Activated CD4-positive, alpha-beta T cell treated with anti-CD3 and anti-CD28 coated beads, Interleukin-2, amount 10 ng/mL, durations not matched to agents 7 days and 5 days (primary cell): ENCODE measurements around the gene PRR20D. TPM values are rescaled to one million over a fixed set of nuclear protein-coding genes. Genes with fewer than 3 reads are reported as not detected.
"Not testable (repeated sequence)": the region's sequence is repeated elsewhere in the genome, so short reads cannot be mapped to it uniquely, and the experiment has no call there.

Experiments used
- CTCF ChIA-PET: fragments of 350-600 bp; sonication (Branson Sonifier 250); formaldehyde crosslinking; loops from one replicate; lab custom pipeline; 2021; ENCODE audit warnings: antibody characterized with exemption; lab: Charles Lee
- POLR2A ChIA-PET: fragments of 350-600 bp; sonication (Branson Sonifier 250); formaldehyde crosslinking; loops from one replicate; lab custom pipeline; 2021; ENCODE audit warnings: antibody characterized with exemption; lab: Charles Lee
- DNase-seq: peaks from one replicate; pipeline ENCODE4 v3.0.0-alpha.2; 2020
- H3K27ac Mint-ChIP-seq: one replicate; pipeline ENCODE4 v1.8.0; 2021; ENCODE audit warnings: mild to moderate bottlenecking, moderate library complexity, mixed read lengths
- H3K27me3 Mint-ChIP-seq: one replicate; pipeline ENCODE4 v1.8.0; 2021; ENCODE audit warnings: mixed read lengths
- H3K36me3 Mint-ChIP-seq: one replicate; pipeline ENCODE4 v1.8.0; 2021; ENCODE audit warnings: low read depth, mixed read lengths
- H3K4me1 Mint-ChIP-seq: one replicate; pipeline ENCODE4 v1.8.0; 2021; ENCODE audit warnings: mixed read lengths
- H3K4me3 Mint-ChIP-seq: one replicate; pipeline ENCODE4 v1.8.0; 2021; ENCODE audit warnings: mild to moderate bottlenecking, moderate library complexity, mixed read lengths
- H3K9me3 Mint-ChIP-seq: one replicate; pipeline ENCODE4 v1.8.0; 2021; ENCODE audit warnings: mixed read lengths
- total RNA-seq, 2 experiments: library from RNA; stranded (reverse); gene quantifications; one replicate each; pipeline ENCODE4 v1.2.3, GENCODE V29; 2021

PRR20D gene
- not detected for total RNA-seq

DNA sequence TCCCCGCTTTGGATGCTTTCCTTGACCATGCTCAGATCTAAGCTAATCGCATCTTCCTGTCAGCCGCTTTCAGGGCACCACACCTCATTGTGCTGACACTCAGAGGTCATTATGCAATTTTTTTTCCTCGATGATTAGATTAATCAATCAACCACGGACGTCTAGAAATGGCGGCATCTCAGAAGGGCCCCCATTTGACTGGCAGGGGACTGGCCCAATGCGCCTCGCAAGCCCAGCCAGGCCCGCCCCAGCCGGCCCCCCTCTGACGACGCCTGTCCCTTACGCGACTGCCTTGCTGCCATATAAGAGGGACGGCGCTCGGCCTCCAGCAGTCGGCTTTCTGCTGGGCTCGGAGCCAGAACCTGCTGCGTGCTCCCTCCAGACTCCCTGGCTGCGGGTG lies at the start of gene PRR20D:
PRR20D (plus strand) TSS at position 301 of the 400 bp plus-strand sequence. CDS start 387 bp downstream, outside the sequence.
- POLR2A ChIA-PET, H3K4me3 Mint-ChIP-seq, H3K4me1 Mint-ChIP-seq, DNase-seq, CTCF ChIA-PET, H3K36me3 Mint-ChIP-seq, H3K27me3 Mint-ChIP-seq, H3K27ac Mint-ChIP-seq, H3K9me3 Mint-ChIP-seq: not testable (repeated sequence)

DNA sequence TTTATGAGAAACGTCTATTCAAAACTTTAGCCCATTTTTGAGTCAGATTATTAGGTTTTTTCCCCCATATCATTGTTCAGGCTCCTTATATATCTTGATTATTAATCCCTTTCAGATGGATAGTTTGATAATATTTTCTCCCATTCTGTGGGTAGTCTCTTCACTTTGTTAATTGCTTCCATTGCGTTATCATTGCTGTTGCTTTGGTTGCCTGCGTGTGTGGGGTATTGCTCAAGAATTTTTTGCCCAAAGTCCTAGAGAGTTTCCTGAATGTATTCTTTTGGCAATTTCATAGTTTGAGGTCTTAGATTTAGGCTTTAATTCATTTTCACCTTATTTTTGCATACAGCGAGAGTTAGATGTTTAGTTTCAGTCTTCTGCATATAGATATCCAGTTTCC lies 45.5 kb upstream of the PRR20D start:
- Mint-ChIP-seq H3K36me3 (no peaks in the 10 kb centered on the region), H3K4me1 (no peaks in the 10 kb centered on the region), H3K27ac (no peak overlapping the region), H3K4me3 (no peak overlapping the region), H3K27me3 (no peaks in the 10 kb centered on the region), H3K9me3 (peaks cover 8% of the 10 kb centered on the region)
- ChIA-PET POLR2A (no interaction called here), CTCF (no interaction called here)
- DNase-seq, result no peak

DNA sequence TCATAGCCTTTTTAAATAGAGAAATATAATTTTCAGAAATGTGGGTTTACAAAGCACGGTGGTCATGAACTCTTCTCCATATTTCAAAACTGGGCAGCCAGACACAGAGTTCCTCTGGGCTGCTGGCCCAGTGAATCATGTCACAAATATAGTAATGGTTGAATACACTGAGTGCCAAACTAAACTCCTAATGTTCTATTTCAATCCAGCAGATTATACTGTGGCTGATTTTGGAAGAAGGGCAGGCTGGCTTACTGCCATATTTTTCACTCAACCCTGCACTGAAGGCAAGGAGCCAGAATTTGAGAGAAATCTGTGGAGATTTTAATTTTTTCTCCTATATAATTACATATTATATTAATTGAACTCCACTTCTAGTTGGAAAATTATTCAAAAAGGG lies 36.8 kb upstream of the PRR20D start:
- H3K27ac Mint-ChIP-seq, result no peak overlapping the region
- POLR2A ChIA-PET, result no interaction called here
- peaks cover 7% of the 10 kb centered on the region for H3K9me3 Mint-ChIP-seq
- DNase-seq, result no peak
- H3K36me3 Mint-ChIP-seq, result no peaks in the 10 kb centered on the region
- no peaks in the 10 kb centered on the region for H3K27me3 Mint-ChIP-seq
- no peak overlapping the region for H3K4me3 Mint-ChIP-seq
- H3K4me1 Mint-ChIP-seq, result no peaks in the 10 kb centered on the region
- CTCF ChIA-PET, result no interaction called here

GRCh38 chr13:57128909-57129308 lies 31.5 kb upstream of the PRR20D start:
- CTCF ChIA-PET, result no interaction called here
- no peak for DNase-seq
- Mint-ChIP-seq H3K27ac (no peak overlapping the region), H3K4me1 (no peaks in the 10 kb centered on the region), H3K36me3 (no peaks in the 10 kb centered on the region), H3K27me3 (no peaks in the 10 kb centered on the region), H3K4me3 (no peak overlapping the region), H3K9me3 (peaks cover 6% of the 10 kb centered on the region)
- POLR2A ChIA-PET, result no interaction called here

- CTCF ChIA-PET, result no interaction called here
- H3K4me3 Mint-ChIP-seq, result no peak overlapping the region
- H3K9me3 Mint-ChIP-seq, result peaks cover 12% of the 10 kb centered on the region
- no peaks in the 10 kb centered on the region for H3K36me3 Mint-ChIP-seq
- no peaks in the 10 kb centered on the region for H3K27me3 Mint-ChIP-seq
- no peaks in the 10 kb centered on the region for H3K4me1 Mint-ChIP-seq
- POLR2A ChIA-PET, result no interaction called here
- DNase-seq, result no peak
- H3K27ac Mint-ChIP-seq, result no peak overlapping the region
These were observed 24.3 kb upstream of the PRR20D start for GRCh38 chr13:57136093-57136492.

DNA sequence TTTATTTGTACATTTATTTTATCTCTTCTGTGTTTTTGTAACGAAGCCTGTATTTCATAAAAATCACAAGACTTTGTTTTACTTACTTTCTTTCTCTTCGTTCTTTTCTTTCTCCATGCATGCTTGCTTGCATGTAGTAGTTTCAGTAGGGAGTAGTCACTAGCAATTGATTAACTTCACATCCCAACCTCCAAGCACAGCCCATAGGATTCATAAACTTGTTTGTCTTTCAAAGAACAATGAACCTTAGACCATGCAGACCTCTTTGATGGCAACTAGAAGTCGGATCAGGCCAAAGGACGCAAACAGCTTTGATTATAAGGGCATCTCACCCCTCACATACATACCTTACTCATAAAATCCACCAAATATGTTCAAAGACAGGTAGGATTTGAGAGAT lies 22.8 kb upstream of the PRR20D start:
- DNase-seq, result no peak
- Mint-ChIP-seq H3K4me1 (no peaks in the 10 kb centered on the region), H3K36me3 (no peaks in the 10 kb centered on the region), H3K4me3 (no peak overlapping the region), H3K27ac (no peak overlapping the region), H3K9me3 (peaks cover 12% of the 10 kb centered on the region), H3K27me3 (no peaks in the 10 kb centered on the region)
- ChIA-PET CTCF (no interaction called here), POLR2A (no interaction called here)

- POLR2A ChIA-PET, result no interaction called here
- no peak overlapping the region for H3K27ac Mint-ChIP-seq
- H3K4me3 Mint-ChIP-seq, result no peak overlapping the region
These were observed 21.4 kb upstream of the PRR20D start for GRCh38 chr13:57138988-57139387.

DNA sequence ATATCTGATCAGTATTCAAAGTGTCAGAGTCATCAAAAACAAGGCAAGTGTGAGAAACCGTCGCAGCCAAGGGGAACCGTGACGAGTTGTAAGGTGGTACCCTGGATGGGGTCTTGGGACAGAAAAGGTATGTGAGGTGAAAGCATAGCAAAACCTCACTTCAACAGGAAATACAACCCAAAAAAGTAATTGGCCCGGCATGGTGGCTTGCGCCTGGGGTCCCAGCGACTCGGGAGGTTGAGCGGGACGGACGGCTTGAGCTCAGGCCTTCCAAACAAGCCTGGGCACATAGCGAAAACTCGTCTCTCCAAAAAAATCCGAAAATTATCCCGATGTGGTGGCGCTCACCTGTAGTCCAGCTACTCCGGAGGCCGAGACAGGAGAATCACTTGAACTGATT lies 20.7 kb upstream of the PRR20D start:
- H3K4me1 Mint-ChIP-seq, H3K27me3 Mint-ChIP-seq, H3K27ac Mint-ChIP-seq, H3K36me3 Mint-ChIP-seq, H3K9me3 Mint-ChIP-seq, CTCF ChIA-PET, POLR2A ChIA-PET, DNase-seq, H3K4me3 Mint-ChIP-seq: not testable (repeated sequence)

More at GRCh38 chr13:57138988-57139387, 21.4 kb upstream of the PRR20D start:
- Mint-ChIP-seq H3K27me3 (no peaks in the 10 kb centered on the region), H3K4me1 (no peaks in the 10 kb centered on the region), H3K9me3 (peaks cover 8% of the 10 kb centered on the region), H3K36me3 (no peaks in the 10 kb centered on the region)
- CTCF ChIA-PET, result no interaction called here
- DNase-seq, result no peak

DNA sequence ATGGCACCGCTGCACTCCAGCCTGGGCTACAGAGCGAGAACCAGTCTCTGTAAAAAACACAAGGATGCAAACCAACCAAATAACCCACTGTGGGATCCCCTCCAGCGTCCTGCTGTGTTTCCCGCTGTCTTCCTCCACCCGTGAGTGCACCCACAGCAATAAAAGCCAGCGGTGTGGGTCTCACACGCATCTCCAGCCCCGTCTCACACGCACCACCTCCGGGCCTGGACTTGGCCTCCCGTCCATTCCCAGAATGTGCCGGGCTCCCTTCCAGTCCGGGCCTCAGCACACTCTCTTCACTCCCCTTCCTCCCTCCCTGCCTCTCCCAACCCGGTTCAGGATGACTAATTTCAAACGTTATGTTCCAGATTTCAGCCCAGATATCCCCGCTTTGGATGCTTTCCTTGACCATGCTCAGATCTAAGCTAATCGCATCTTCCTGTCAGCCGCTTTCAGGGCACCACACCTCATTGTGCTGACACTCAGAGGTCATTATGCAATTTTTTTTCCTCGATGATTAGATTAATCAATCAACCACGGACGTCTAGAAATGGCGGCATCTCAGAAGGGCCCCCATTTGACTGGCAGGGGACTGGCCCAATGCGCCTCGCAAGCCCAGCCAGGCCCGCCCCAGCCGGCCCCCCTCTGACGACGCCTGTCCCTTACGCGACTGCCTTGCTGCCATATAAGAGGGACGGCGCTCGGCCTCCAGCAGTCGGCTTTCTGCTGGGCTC lies 20.0 kb upstream of the PRR20D start, which contains the start of gene PRR20A:
PRR20A (plus strand) TSS at position 684 of the 734 bp plus-strand sequence. CDS start 387 bp downstream, outside the sequence.
- H3K27ac Mint-ChIP-seq, H3K4me1 Mint-ChIP-seq, H3K9me3 Mint-ChIP-seq, H3K27me3 Mint-ChIP-seq, CTCF ChIA-PET, H3K36me3 Mint-ChIP-seq, POLR2A ChIA-PET, H3K4me3 Mint-ChIP-seq, DNase-seq: not testable (repeated sequence)

GRCh38 chr13:57147188-57147587 lies 13.2 kb upstream of the PRR20D start, which contains the start of gene PRR20B:
TSS of gene PRR20B (plus strand) at chr13:57147488. CDS start at chr13:57147875, 387 bp downstream.
- POLR2A ChIA-PET, DNase-seq, H3K27me3 Mint-ChIP-seq, H3K4me3 Mint-ChIP-seq, H3K4me1 Mint-ChIP-seq, CTCF ChIA-PET, H3K27ac Mint-ChIP-seq, H3K9me3 Mint-ChIP-seq, H3K36me3 Mint-ChIP-seq: not testable (repeated sequence)

DNA sequence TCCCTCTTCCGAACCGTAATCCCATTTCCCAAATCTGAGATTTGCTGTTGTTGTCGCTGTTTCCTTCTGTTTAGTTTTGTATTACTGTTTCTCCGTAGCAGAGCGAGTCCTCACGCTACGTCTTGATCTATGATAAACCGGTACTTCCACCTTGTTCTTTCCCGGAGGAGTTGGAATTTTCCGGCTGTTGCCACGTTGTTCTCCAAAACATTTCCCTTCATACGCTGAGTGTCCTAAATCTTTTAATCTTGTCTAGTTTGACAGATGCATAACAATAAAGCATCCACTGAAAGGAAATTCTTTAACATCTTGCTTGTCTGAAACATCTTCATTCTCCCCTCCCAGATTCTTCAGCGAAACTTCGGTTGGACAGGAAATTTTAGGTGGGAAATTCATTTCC lies 12.3 kb upstream of the PRR20D start:
- H3K27ac Mint-ChIP-seq, H3K4me1 Mint-ChIP-seq, H3K4me3 Mint-ChIP-seq, CTCF ChIA-PET, H3K9me3 Mint-ChIP-seq, H3K27me3 Mint-ChIP-seq, H3K36me3 Mint-ChIP-seq, POLR2A ChIA-PET, DNase-seq: not testable (repeated sequence)

- H3K4me1 Mint-ChIP-seq, H3K9me3 Mint-ChIP-seq, POLR2A ChIA-PET, H3K36me3 Mint-ChIP-seq, H3K4me3 Mint-ChIP-seq, DNase-seq, CTCF ChIA-PET, H3K27me3 Mint-ChIP-seq, H3K27ac Mint-ChIP-seq: not testable (repeated sequence)
These were observed 6.7 kb upstream of the PRR20D start, which contains the start of gene PRR20C for GRCh38 chr13:57153761-57154160. TSS of gene PRR20C (plus strand) at chr13:57154061. CDS start at chr13:57154448, 387 bp downstream.

DNA sequence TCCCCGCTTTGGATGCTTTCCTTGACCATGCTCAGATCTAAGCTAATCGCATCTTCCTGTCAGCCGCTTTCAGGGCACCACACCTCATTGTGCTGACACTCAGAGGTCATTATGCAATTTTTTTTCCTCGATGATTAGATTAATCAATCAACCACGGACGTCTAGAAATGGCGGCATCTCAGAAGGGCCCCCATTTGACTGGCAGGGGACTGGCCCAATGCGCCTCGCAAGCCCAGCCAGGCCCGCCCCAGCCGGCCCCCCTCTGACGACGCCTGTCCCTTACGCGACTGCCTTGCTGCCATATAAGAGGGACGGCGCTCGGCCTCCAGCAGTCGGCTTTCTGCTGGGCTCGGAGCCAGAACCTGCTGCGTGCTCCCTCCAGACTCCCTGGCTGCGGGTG lies 6.5 kb downstream of the PRR20D start, which contains the start of gene PRR20E:
PRR20E (plus strand) TSS at position 301 of the 400 bp plus-strand sequence. CDS start 387 bp downstream, outside the sequence.
- CTCF ChIA-PET, POLR2A ChIA-PET, H3K36me3 Mint-ChIP-seq, H3K27me3 Mint-ChIP-seq, H3K9me3 Mint-ChIP-seq, H3K27ac Mint-ChIP-seq, H3K4me3 Mint-ChIP-seq, H3K4me1 Mint-ChIP-seq, DNase-seq: not testable (repeated sequence)

DNA sequence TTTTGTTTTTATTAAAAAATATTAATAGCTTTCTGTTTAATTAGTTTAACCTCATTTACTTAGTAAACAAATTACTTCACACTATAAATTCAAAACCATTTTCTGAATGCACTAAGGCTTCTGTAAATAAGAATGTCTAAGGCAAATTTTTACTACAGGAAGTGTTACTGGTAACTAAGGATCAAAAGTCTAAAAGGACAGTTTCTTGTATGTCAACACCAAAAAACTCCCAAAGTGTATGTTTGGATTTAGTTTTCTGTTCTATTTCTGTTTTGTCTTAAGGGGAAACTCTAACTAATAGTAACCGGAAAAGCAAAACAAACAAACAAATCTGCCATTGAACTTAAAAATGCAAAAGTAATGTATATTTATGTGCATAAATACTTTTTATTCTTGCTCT lies 31.2 kb downstream of the PRR20D start:
- no peaks in the 10 kb centered on the region for H3K4me1 Mint-ChIP-seq
- no peaks in the 10 kb centered on the region for H3K27me3 Mint-ChIP-seq

More for the DNA sequence above, 31.2 kb downstream of the PRR20D start:
- ChIA-PET POLR2A (no interaction called here), CTCF (no interaction called here)
- DNase-seq, result no peak
- H3K4me3 Mint-ChIP-seq, result no peak overlapping the region
- no peaks in the 10 kb centered on the region for H3K9me3 Mint-ChIP-seq
- H3K27ac Mint-ChIP-seq, result no peak overlapping the region
- H3K36me3 Mint-ChIP-seq, result no peaks in the 10 kb centered on the region
